Astrocyte (in vitro differentiated cells and primary cell): ENCODE measurements around the gene SLC6A20. TPM values are rescaled to one million over a fixed set of nuclear protein-coding genes. Genes with fewer than 3 reads are reported as not detected.

ENCODE experiments used
- DNase-seq: peaks from one replicate; pipeline ENCODE4 v3.0.0-alpha.2; 2010; ENCODE audit warnings: low read depth
- FAIRE-seq: peaks from 2 replicates; lab custom pipeline; 2011; peaks lifted over from hg19 to GRCh38; lab: Jason Lieb, UNC
- H2AFZ ChIP-seq: 2 replicates; pipeline ENCODE4 v1.6.0; 2012; ENCODE audit warnings: low read depth, low read length, inconsistent platforms
- H3K27ac ChIP-seq: 2 replicates; pipeline ENCODE4 v1.5.1; 2011; ENCODE audit warnings: low read depth, low read length, inconsistent platforms
- H3K27me3 ChIP-seq: 2 replicates; pipeline ENCODE4 v1.6.0; 2011; ENCODE audit warnings: low read length, inconsistent platforms; ENCODE audit not compliant: insufficient read depth
- H3K36me3 ChIP-seq: 2 replicates; pipeline ENCODE4 v1.5.1; 2011; ENCODE audit warnings: low read length, inconsistent platforms; ENCODE audit not compliant: insufficient read depth
- H3K4me1 ChIP-seq: 2 replicates; pipeline ENCODE4 v1.5.1; 2011; ENCODE audit warnings: low read length, inconsistent platforms; ENCODE audit not compliant: insufficient read depth
- H3K4me2 ChIP-seq: 2 replicates; pipeline ENCODE4 v1.6.0; 2012; ENCODE audit warnings: low read length, inconsistent platforms
- H3K4me3 ChIP-seq: 2 replicates; pipeline ENCODE4 v1.5.1; 2011; ENCODE audit warnings: low read depth, mild to moderate bottlenecking, low read length, inconsistent platforms; ENCODE audit not compliant: insufficient read depth
- H3K79me2 ChIP-seq: 2 replicates; pipeline ENCODE4 v1.6.0; 2012; ENCODE audit warnings: mild to moderate bottlenecking, low read length, inconsistent platforms; ENCODE audit not compliant: insufficient read depth
- H3K9ac ChIP-seq: 2 replicates; pipeline ENCODE4 v1.6.0; 2012; ENCODE audit warnings: mild to moderate bottlenecking, low read length, inconsistent platforms
- H3K9me3 ChIP-seq: 2 replicates; pipeline ENCODE4 v1.5.1; 2012; ENCODE audit warnings: low read depth, mild to moderate bottlenecking, low read length, inconsistent platforms; ENCODE audit not compliant: insufficient read depth
- H4K20me1 ChIP-seq: 2 replicates; pipeline ENCODE4 v1.6.0; 2012; ENCODE audit warnings: low read length, inconsistent platforms; ENCODE audit not compliant: insufficient read depth
- H3K27ac Mint-ChIP-seq: one replicate; pipeline ENCODE4 v1.8.0; 2021; ENCODE audit warnings: mild to moderate bottlenecking, mixed read lengths; ENCODE audit not compliant: unreplicated experiment
- H3K27me3 Mint-ChIP-seq: one replicate; pipeline ENCODE4 v1.8.0; 2021; ENCODE audit warnings: low read depth, mixed read lengths; ENCODE audit not compliant: unreplicated experiment
- H3K36me3 Mint-ChIP-seq: one replicate; pipeline ENCODE4 v1.8.0; 2021; ENCODE audit warnings: low read depth, mixed read lengths; ENCODE audit not compliant: unreplicated experiment
- H3K4me1 Mint-ChIP-seq: one replicate; pipeline ENCODE4 v1.8.0; 2021; ENCODE audit warnings: low read depth, mixed read lengths; ENCODE audit not compliant: unreplicated experiment
- H3K4me3 Mint-ChIP-seq: one replicate; pipeline ENCODE4 v1.8.0; 2021; ENCODE audit warnings: mild to moderate bottlenecking, moderate library complexity, mixed read lengths; ENCODE audit not compliant: unreplicated experiment
- H3K9me3 Mint-ChIP-seq: one replicate; pipeline ENCODE4 v1.8.0; 2021; ENCODE audit warnings: mild to moderate bottlenecking, mixed read lengths; ENCODE audit not compliant: unreplicated experiment
- CTCF ChIP-seq: IDR thresholded peaks from 2 replicates; pipeline ENCODE4 v1.5.1; 2011; ENCODE audit warnings: low read depth, mild to moderate bottlenecking, inconsistent platforms, low read length, moderate library complexity; ENCODE audit not compliant: insufficient read depth
- EZH2 ChIP-seq: IDR thresholded peaks from 2 replicates; pipeline ENCODE4 v1.6.1; 2012; ENCODE audit warnings: mild to moderate bottlenecking, low read length, inconsistent platforms; ENCODE audit not compliant: insufficient read depth
- total RNA-seq: library from RNA; stranded (reverse); gene quantifications from 2 replicates; pipeline ENCODE4 v1.2.1, GENCODE V29; 2021

The SLC6A20 gene
- total RNA-seq, 1 donor from 2014 or later: not detected

- H3K27me3 ChIP-seq: peaks cover 9% of the 10 kb centered on the region
- H3K4me1 ChIP-seq: no peaks in the 10 kb centered on the region
- TF ChIP-seq EZH2 (no peak), CTCF (no peak)
- no peaks in the 10 kb centered on the region for H3K9me3 ChIP-seq
- no peak overlapping the region for H3K4me3 Mint-ChIP-seq
- H3K9me3 Mint-ChIP-seq: peaks cover 2% of the 10 kb centered on the region
- FAIRE-seq: no peak
- no peak overlapping the region for H3K27ac Mint-ChIP-seq
- H3K4me1 Mint-ChIP-seq: no peaks in the 10 kb centered on the region
- H3K27ac ChIP-seq: no peak overlapping the region
- H3K36me3 ChIP-seq: no peaks in the 10 kb centered on the region
- H2AFZ ChIP-seq: no peak overlapping the region
- H3K79me2 ChIP-seq: no peaks in the 10 kb centered on the region
- no peaks in the 10 kb centered on the region for H3K36me3 Mint-ChIP-seq
- peaks cover 32% of the 10 kb centered on the region for H3K27me3 Mint-ChIP-seq
- H3K4me3 ChIP-seq: no peak overlapping the region
- no peak overlapping the region for H3K9ac ChIP-seq
- H3K4me2 ChIP-seq: no peak overlapping the region
- no peak for DNase-seq
- no peaks in the 10 kb centered on the region for H4K20me1 ChIP-seq
These were observed 16.3 kb downstream of the SLC6A20 start for GRCh38 chr3:45779746-45780735.

- H3K79me2 ChIP-seq: no peaks in the 10 kb centered on the region
- FAIRE-seq (no peak), DNase-seq (no peak)
- H3K27me3 ChIP-seq: peaks cover 8% of the 10 kb centered on the region
- no peaks in the 10 kb centered on the region for H3K4me1 ChIP-seq
- H3K9ac ChIP-seq: no peak overlapping the region
- no peak overlapping the region for H3K27ac Mint-ChIP-seq
- H3K9me3 ChIP-seq: no peaks in the 10 kb centered on the region
- H3K4me3 ChIP-seq: no peak overlapping the region
- H3K4me2 ChIP-seq: no peak overlapping the region
- TF ChIP-seq CTCF (no peak), EZH2 (no peak)
- H2AFZ ChIP-seq: no peak overlapping the region
- H3K36me3 Mint-ChIP-seq: no peaks in the 10 kb centered on the region
- no peak overlapping the region for H3K4me3 Mint-ChIP-seq
- H4K20me1 ChIP-seq: no peaks in the 10 kb centered on the region
- no peak overlapping the region for H3K27ac ChIP-seq
- H3K27me3 Mint-ChIP-seq: peaks cover 43% of the 10 kb centered on the region
- no peaks in the 10 kb centered on the region for H3K4me1 Mint-ChIP-seq
- H3K36me3 ChIP-seq: no peaks in the 10 kb centered on the region
- no peaks in the 10 kb centered on the region for H3K9me3 Mint-ChIP-seq
These were observed 17.6 kb downstream of the SLC6A20 start for GRCh38 chr3:45778761-45779201.
